OCI-LY7 (cell line): ENCODE results near the gene GMEB1. TPM values are rescaled to one million over a fixed set of nuclear protein-coding genes. Genes with fewer than 3 reads are reported as not detected.
"Not testable (repeated sequence)": the region's sequence is repeated elsewhere in the genome, so short reads cannot be mapped to it uniquely, and the experiment has no call there.

ENCODE experiments used
- BruUV-seq: library from RNA; stranded (reverse); fragments of 400-500 nt; replicated peaks from 2 replicates; lab custom pipeline; 2021; lab: Mats Ljungman, UMichigan
- CTCF ChIA-PET: fragments of 300-600 bp; sonication (Branson Sonifier 250); formaldehyde crosslinking; loops from one replicate; lab custom pipeline; 2022; ENCODE audit warnings: antibody characterized with exemption; ENCODE audit not compliant: unreplicated experiment; lab: Charles Lee
- POLR2A ChIA-PET: fragments of 300-600 bp; sonication (Branson Sonifier 250); formaldehyde crosslinking; loops from one replicate; lab custom pipeline; 2022; ENCODE audit warnings: antibody characterized with exemption; lab: Charles Lee
- DNase-seq: peaks from one replicate; pipeline ENCODE4 v3.0.0-alpha.2; 2015; ENCODE audit warnings: low spot score
- H2AFZ ChIP-seq: fragments of 200-600 bp; sonication (generic), shearing (Covaris generic); 2 replicates; pipeline ENCODE4 v1.6.1; 2014; ENCODE audit warnings: mild to moderate bottlenecking, antibody characterized with exemption, low read length, moderate library complexity
- H3K27ac ChIP-seq: fragments of 200-600 bp; sonication (generic); 2 replicates; pipeline ENCODE4 v1.5.1; 2014; ENCODE audit warnings: mixed run types, low read depth, mild to moderate bottlenecking, moderate library complexity, low read length, inconsistent platforms; ENCODE audit not compliant: poor library complexity, severe bottlenecking
- H3K36me3 ChIP-seq: fragments of 200-600 bp; sonication (generic); 2 replicates; pipeline ENCODE4 v1.6.1; 2014; ENCODE audit warnings: mild to moderate bottlenecking, antibody characterized with exemption, low read length, moderate library complexity, mixed read lengths; ENCODE audit not compliant: insufficient read depth
- H3K4me1 ChIP-seq: fragments of 200-600 bp; sonication (generic); 2 replicates; pipeline ENCODE4 v1.5.1; 2014; ENCODE audit warnings: mild to moderate bottlenecking, low read length; ENCODE audit not compliant: insufficient read depth, poor library complexity, severe bottlenecking
- H3K4me2 ChIP-seq: fragments of 200-600 bp; sonication (generic); 2 replicates; pipeline ENCODE4 v1.6.1; 2014; ENCODE audit warnings: mild to moderate bottlenecking, low read length
- H3K4me3 ChIP-seq: fragments of 200-600 bp; sonication (generic); 2 replicates; pipeline ENCODE4 v1.5.1; 2014; ENCODE audit warnings: mild to moderate bottlenecking, low read depth, low read length; ENCODE audit not compliant: poor library complexity, severe bottlenecking
- H3K79me2 ChIP-seq: fragments of 200-600 bp; sonication (generic); 2 replicates; pipeline ENCODE4 v1.6.1; 2016; ENCODE audit warnings: low read depth, mild to moderate bottlenecking, low read length, moderate library complexity, mixed read lengths; ENCODE audit not compliant: insufficient read depth
- H3K9me2 ChIP-seq: fragments of 200-600 bp; sonication (generic); 2 replicates; pipeline ENCODE4 v1.6.1; 2016; ENCODE audit warnings: mild to moderate bottlenecking, low read length, mixed read lengths; ENCODE audit not compliant: insufficient read depth
- H3K9me3 ChIP-seq: fragments of 200-600 bp; sonication (generic); 2 replicates; pipeline ENCODE4 v1.6.1; 2014; ENCODE audit warnings: mild to moderate bottlenecking, mixed run types, low read length, mixed read lengths
- H4K20me1 ChIP-seq: fragments of 200-600 bp; sonication (generic); 2 replicates; pipeline ENCODE4 v1.6.1; 2014; ENCODE audit warnings: mild to moderate bottlenecking, antibody characterized with exemption, low read length, moderate library complexity, mixed read lengths; ENCODE audit not compliant: insufficient read depth
- EZH2phosphoT487 ChIP-seq: fragments of 200-600 bp; sonication (generic); IDR thresholded peaks from 2 replicates; pipeline ENCODE4 v1.6.1; 2018; ENCODE audit warnings: low read depth, borderline replicate concordance, mild to moderate bottlenecking, mixed run types, antibody characterized with exemption, low read length, moderate library complexity, mixed read lengths
- intact Hi-C: fragments of 100-400 bp; cut with micrococcal nuclease; formaldehyde crosslinking; loops from one replicate; pipeline ENCODE4 v1.10.0; 2022; ENCODE audit not compliant: unreplicated experiment
- total RNA-seq, 2 experiments: library from RNA; depleted of rRNA in 1 of 2; stranded (reverse); fragments of >200 nt in 1 of 2; shearing (Covaris generic) in 1 of 2; gene quantifications; 2 replicates each; pipeline ENCODE4 v1.2.3, GENCODE V29; 2014 to 2022
- TF ChIP-seq, protein P1 (sequence below): fragments of 200-600 bp; sonication (generic); conservative IDR thresholded peaks from 2 replicates; pipeline ENCODE4 v1.5.1; 2014; ENCODE audit warnings: mild to moderate bottlenecking, antibody characterized with exemption, low read length, moderate library complexity, mixed read lengths

Gene GMEB1
- total RNA-seq, 2 experiments from 2014 or later = 13.0 to 22.5 TPM

DNA sequence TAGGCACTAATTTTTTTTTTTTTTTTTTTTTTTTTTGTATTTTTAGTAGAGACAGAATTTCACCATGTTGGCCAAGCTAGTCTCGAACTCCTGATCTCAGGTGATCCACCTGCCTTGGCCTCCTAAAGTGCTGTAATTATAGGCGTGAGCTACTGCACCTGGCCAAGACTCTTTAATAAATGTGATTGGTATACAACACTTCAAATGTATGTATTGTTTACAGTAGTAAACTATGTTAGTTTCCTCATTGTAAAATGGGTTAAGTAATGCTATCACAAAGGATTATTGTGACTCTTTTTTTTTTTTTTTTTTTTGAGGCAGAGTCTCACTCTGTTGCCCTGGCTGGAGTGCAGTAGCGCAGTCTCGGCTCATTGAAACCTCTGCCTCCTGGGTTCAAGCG lies 56.8 kb downstream of the GMEB1 start:
- H3K4me3 ChIP-seq = not testable (repeated sequence)

DNA sequence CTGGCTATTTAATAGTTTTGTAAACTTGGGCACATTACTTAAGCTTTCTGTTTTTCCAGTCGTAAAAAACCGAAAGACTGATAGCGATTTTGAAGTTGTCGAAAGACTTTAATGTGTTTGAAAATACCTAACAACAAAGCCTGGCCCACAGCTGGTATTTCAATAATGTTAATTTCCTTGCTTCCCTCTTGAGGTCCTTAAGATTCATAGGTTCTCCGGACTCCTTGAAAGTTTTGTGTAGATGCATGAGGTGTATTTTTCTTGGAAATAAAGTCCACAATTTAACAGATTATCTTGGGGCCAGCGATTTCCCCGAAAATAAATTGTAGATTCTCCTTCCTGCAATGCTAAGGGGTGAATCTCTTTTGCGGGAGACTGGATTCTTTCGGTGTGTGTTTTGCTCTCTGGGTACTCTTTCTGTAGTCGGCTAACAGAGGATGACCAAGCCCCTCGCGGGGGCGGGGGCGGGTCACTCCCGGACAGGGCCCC lies 67.4 kb downstream of the GMEB1 start:
- BruUV-seq = TSS peak; percentile 96
- Histone ChIP-seq H3K9me3 (no peaks in the 10 kb centered on the region), H4K20me1 (peaks cover 27% of the 10 kb centered on the region), H2AFZ (peak overlapping the region; percentile 90), H3K79me2 (peaks cover 40% of the 10 kb centered on the region), H3K4me3 (peak overlapping the region; percentile 88), H3K9me2 (no peaks in the 10 kb centered on the region), H3K4me1 (peaks cover 31% of the 10 kb centered on the region), H3K36me3 (peaks cover 34% of the 10 kb centered on the region), H3K27ac (peak overlapping the region; percentile 78), H3K4me2 (peak overlapping the region; percentile 81)
- intact Hi-C loops = loop anchor here (1.0 kb wide), 2 partner anchors 88 to 93 kb away; partner anchors contain the start of genes RNU11 and TAF12
- TF ChIP-seq, protein P1, sequence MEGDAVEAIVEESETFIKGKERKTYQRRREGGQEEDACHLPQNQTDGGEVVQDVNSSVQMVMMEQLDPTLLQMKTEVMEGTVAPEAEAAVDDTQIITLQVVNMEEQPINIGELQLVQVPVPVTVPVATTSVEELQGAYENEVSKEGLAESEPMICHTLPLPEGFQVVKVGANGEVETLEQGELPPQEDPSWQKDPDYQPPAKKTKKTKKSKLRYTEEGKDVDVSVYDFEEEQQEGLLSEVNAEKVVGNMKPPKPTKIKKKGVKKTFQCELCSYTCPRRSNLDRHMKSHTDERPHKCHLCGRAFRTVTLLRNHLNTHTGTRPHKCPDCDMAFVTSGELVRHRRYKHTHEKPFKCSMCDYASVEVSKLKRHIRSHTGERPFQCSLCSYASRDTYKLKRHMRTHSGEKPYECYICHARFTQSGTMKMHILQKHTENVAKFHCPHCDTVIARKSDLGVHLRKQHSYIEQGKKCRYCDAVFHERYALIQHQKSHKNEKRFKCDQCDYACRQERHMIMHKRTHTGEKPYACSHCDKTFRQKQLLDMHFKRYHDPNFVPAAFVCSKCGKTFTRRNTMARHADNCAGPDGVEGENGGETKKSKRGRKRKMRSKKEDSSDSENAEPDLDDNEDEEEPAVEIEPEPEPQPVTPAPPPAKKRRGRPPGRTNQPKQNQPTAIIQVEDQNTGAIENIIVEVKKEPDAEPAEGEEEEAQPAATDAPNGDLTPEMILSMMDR = no peak
- TF ChIP-seq EZH2phosphoT487 = no peak
- ChIA-PET POLR2A (interaction anchor here (0.6 to 2.3 kb wide), 9 partner anchors 55 to 229 kb away, joined by 3 to 9 read pairs (median 5); partner anchors contain the start of genes GMEB1 and TAF12), CTCF (interaction anchor here (0.6 to 1.8 kb wide), 5 partner anchors 13 to 540 kb away, joined by 3 to 12 read pairs (median 9); partner anchors contain the start of gene TAF12)
- no peak for DNase-seq

More for the DNA sequence above, 56.8 kb downstream of the GMEB1 start:
- intact Hi-C loops, H3K36me3 ChIP-seq, H2AFZ ChIP-seq, H3K4me1 ChIP-seq, H3K79me2 ChIP-seq, CTCF ChIA-PET, H3K4me2 ChIP-seq, H4K20me1 ChIP-seq, DNase-seq, BruUV-seq, H3K27ac ChIP-seq, H3K9me2 ChIP-seq, H3K9me3 ChIP-seq: not testable (repeated sequence)
- POLR2A ChIA-PET = interaction anchor here (0.6 kb wide), 2 partner anchors 387 to 1015 kb away, joined by 3 read pairs; no protein-coding TSS in a partner anchor

DNA sequence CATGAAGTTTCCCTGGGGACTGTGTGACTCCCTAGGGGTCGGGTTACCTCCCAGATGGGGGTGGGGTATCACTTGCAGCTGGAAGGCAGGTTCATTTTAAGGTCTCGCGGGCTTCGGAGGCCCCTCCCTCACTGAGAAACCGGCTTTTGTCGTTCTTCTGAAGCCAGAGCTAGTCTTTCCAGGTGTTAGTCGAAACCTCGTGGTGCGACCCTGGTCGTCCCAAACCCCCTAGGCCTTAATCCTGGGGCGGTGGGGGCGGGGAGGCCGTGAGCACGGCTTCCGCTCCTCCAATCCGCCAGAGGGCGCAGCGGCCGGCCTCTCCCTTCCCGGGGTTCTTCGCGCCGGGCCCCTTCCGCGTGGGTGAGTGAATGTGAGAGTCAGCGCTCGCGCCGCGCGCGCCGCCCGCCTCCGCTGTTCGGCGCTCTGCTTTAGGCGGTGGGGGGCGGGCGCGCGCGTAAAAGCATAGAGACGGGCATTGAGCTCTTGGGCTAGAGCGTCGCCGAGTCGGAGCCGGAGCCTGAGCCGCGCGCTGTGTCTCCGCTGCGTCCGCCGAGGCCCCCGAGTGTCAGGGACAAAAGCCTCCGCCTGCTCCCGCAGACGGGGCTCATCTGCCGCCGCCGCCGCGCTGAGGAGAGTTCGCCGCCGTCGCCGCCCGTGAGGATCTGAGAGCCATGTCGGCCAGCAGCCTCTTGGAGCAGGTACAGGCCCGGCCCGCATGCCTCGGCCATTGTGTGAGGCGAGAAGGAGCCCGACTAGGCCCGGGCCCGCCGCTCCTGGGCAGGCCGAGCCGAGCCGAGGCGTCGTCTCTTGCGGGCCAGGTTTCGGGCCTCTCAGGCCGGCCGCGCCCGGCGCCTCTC lies 68.1 kb downstream of the GMEB1 start, which contains the start of gene YTHDF2:
Gene YTHDF2, plus strand, starts transcription at position 491 of the 857 bp plus-strand sequence. Its CDS starts 181 bp downstream, at position 672.
- intact Hi-C loops = loop anchor here (1.0 kb wide), 3 partner anchors 67 to 93 kb away; partner anchors contain the start of genes RNU11 and TAF12
- Histone ChIP-seq H3K79me2 (peaks cover 47% of the 10 kb centered on the region), H3K27ac (peak within 1 kb of the TSS; percentile 78), H3K9me3 (no peaks in the 10 kb centered on the region), H3K4me3 (peak within 1 kb of the TSS; percentile 88), H3K4me2 (peak within 1 kb of the TSS; percentile 97), H3K9me2 (no peaks in the 10 kb centered on the region), H4K20me1 (peaks cover 31% of the 10 kb centered on the region), H3K36me3 (peaks cover 41% of the 10 kb centered on the region), H3K4me1 (peaks cover 31% of the 10 kb centered on the region), H2AFZ (peak within 1 kb of the TSS; percentile 90)
- no TSS peak for BruUV-seq
- CTCF ChIA-PET = interaction anchor here (0.6 to 1.8 kb wide), 6 partner anchors 14 to 541 kb away, joined by 3 to 12 read pairs (median 6); partner anchors contain the start of gene TAF12
- POLR2A ChIA-PET = interaction anchor here (0.5 to 2.3 kb wide), 12 partner anchors 9 to 327 kb away, joined by 3 to 9 read pairs (median 4); partner anchors contain the start of genes GMEB1 and TAF12
- peak; percentile 99 for DNase-seq
- TF ChIP-seq, protein P1 = peak; percentile 91
- TF ChIP-seq EZH2phosphoT487 = no peak
